NCI-H510A treated with DMSO at 0.1 percent for 48 hours (cell line): Measurements from ENCODE around the gene GLDN.
"Not testable (repeated sequence)": the region's sequence is repeated elsewhere in the genome, so short reads cannot be mapped to it uniquely, and the experiment has no call there.

ENCODE experiments used
- DNase-seq: peaks from one replicate; lab custom pipeline; 2025; lab: John Stamatoyannopoulos, UW

GLDN gene

GRCh38 chr15:51446029-51446744 lies 104.7 kb downstream of the GLDN start:
- DNase-seq = not testable (repeated sequence)

- DNase-seq = no peak
Observed at GRCh38 chr15:51447855-51448621, 106.6 kb downstream of the GLDN start.

GRCh38 chr15:51448622-51449399 lies 107.4 kb downstream of the GLDN start:
- DNase-seq = no peak

GRCh38 chr15:51450001-51450400 lies 108.5 kb downstream of the GLDN start:
- DNase-seq = no peak
